Measurements from ENCODE around the gene DNASE1L1. TPM values are rescaled to one million over a fixed set of nuclear protein-coding genes. Genes with fewer than 3 reads are reported as not detected.
A peak's percentile ranks its signal among the peaks of the same experiment; 100 is the strongest.

The DNASE1L1 gene
- total RNA-seq: 20.7 and 27.7 TPM in 2 replicates

GRCh38 chrX:154409222-154409871 is at the start of gene DNASE1L1:
TSS of gene DNASE1L1 (minus strand) at chrX:154409254. CDS start at chrX:154405568, 3,686 bp downstream.
- no peak for DNase-seq (ENCODE audit: low read depth)
- TF ChIP-seq CTCF (conservative IDR thresholded peaks at IDR 0.05; ENCODE audit: low read depth, low read length): no peak
- H3K4me3 ChIP-seq (ENCODE audit: low read depth, low read length): peak within 1 kb of the TSS; percentile 45

- H3K4me3 ChIP-seq (ENCODE audit: low read depth, low read length): peak within 1 kb of the TSS; percentile 71
- no peak for DNase-seq (ENCODE audit: low read depth)
- no peak for TF ChIP-seq CTCF (conservative IDR thresholded peaks at IDR 0.05; ENCODE audit: low read depth, low read length)
These were observed 49.3 kb upstream of the DNASE1L1 start, which contains the start of gene PLXNA3 for GRCh38 chrX:154458116-154458953. TSS of gene PLXNA3 (plus strand) at chrX:154458281. CDS start at chrX:154460184, 1,903 bp downstream.

GRCh38 chrX:154457491-154458115 is 48.5 kb upstream of the DNASE1L1 start:
- no peak for TF ChIP-seq CTCF (conservative IDR thresholded peaks at IDR 0.05; ENCODE audit: low read depth, low read length)
- peak overlapping the region; percentile 71 for H3K4me3 ChIP-seq (ENCODE audit: low read depth, low read length)
- DNase-seq (ENCODE audit: low read depth): no peak

GRCh38 chrX:154452823-154453222 is 43.8 kb upstream of the DNASE1L1 start:
- no peak for TF ChIP-seq CTCF (conservative IDR thresholded peaks at IDR 0.05; ENCODE audit: low read depth, low read length)
- DNase-seq (ENCODE audit: low read depth): no peak
- H3K4me3 ChIP-seq (ENCODE audit: low read depth, low read length): no peak overlapping the region

- TF ChIP-seq CTCF (conservative IDR thresholded peaks at IDR 0.05; ENCODE audit: low read depth, low read length): no peak
- DNase-seq (ENCODE audit: low read depth): no peak
- H3K4me3 ChIP-seq (ENCODE audit: low read depth, low read length): no peak overlapping the region
These were observed 41.3 kb upstream of the DNASE1L1 start for GRCh38 chrX:154450312-154450711.

GRCh38 chrX:154449618-154450017 is 40.6 kb upstream of the DNASE1L1 start:
- no peak for TF ChIP-seq CTCF (conservative IDR thresholded peaks at IDR 0.05; ENCODE audit: low read depth, low read length)
- no peak overlapping the region for H3K4me3 ChIP-seq (ENCODE audit: low read depth, low read length)
- DNase-seq (ENCODE audit: low read depth): no peak

Measured in epithelial cell of proximal tubule (primary cell).